22Rv1 (cell line): ENCODE measurements around the gene SEMA5A.

Source experiments
- CTCF ChIP-seq: fragments of 450-650 bp; IDR thresholded peaks from 2 replicates; pipeline ENCODE4 v1.5.1; 2017; ENCODE audit warnings: mild to moderate bottlenecking
- ZFX ChIP-seq: fragments of 450-650 bp; IDR thresholded peaks from 2 replicates; pipeline ENCODE4 v1.6.1; 2017; ENCODE audit warnings: antibody characterized with exemption, borderline replicate concordance

- TF ChIP-seq CTCF (no peak), ZFX (no peak)
Observed at GRCh38 chr5:9482381-9482780, 63.5 kb downstream of the SEMA5A start.
